HG03520 (cell line): ENCODE data around the gene FXYD1.

Source experiments
- ATAC-seq: cut with Tn5 transposase; IDR thresholded peaks from one replicate; pipeline ENCODE4 v1.9.1; 2021; ENCODE audit warnings: mild to moderate bottlenecking, moderate library complexity; ENCODE audit not compliant: unreplicated experiment

FXYD1 gene

GRCh38 chr19:35160629-35161433, 22.2 kb downstream of the FXYD1 start:
- ATAC-seq, result no peak

DNA sequence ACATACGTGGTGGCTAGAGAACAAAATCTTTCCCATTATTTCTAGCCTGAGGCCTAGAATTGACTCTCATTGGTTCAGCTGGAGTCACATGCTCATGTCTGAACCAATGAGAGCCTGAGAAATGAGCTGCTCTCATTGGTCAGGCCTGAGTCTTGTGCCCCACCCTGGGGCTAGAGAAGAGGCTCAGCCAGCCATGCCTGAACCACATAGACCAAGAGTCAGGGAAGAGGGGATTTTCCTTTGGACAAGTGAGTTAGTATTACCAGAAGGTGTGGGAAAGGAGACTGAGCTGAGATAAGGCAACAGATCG, 22.8 kb downstream of the FXYD1 start:
- no peak for ATAC-seq

DNA sequence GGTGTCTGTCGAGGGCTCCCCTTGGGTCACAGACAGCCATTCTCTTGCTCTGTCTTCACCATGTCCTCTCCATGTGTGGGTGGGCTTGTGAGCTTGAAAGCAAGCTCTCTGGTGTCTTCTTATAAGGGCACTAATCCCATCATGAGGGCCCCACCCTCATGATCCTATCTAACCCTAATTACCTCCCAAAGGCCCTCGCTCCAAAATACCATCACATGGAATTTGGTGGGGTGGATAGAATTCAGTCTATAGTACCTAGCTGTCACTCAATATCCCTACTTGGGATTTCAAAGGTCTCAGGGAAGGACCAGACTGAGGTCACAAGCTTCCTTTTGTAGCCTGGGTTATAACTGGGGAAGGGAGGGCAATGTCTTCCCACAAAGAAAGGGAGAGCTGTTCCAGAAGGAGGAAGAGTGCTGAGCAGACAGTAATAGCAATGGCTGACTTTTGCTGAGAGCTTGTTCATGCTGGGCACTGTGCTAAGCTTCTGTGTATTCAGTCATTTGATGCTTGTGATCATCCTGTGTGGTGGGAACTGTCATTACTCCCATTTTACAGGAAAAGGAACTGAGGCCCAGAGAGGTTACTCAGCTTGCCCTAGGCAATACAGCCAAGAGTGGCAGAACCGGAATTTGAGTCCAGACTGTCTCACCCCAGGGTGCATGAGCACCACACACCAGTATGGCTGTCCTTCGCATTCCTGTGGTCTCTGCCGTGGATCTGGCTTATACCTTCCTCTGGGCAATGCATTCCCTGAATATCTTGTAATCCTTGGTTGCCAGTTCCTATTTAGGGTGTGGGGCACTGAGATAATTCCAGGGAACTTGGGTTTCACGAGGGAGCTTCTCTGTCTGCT, 24.1 kb downstream of the FXYD1 start:
- ATAC-seq, result no peak

- ATAC-seq, result no peak
These were observed 25.8 kb downstream of the FXYD1 start for GRCh38 chr19:35164418-35164817.

DNA sequence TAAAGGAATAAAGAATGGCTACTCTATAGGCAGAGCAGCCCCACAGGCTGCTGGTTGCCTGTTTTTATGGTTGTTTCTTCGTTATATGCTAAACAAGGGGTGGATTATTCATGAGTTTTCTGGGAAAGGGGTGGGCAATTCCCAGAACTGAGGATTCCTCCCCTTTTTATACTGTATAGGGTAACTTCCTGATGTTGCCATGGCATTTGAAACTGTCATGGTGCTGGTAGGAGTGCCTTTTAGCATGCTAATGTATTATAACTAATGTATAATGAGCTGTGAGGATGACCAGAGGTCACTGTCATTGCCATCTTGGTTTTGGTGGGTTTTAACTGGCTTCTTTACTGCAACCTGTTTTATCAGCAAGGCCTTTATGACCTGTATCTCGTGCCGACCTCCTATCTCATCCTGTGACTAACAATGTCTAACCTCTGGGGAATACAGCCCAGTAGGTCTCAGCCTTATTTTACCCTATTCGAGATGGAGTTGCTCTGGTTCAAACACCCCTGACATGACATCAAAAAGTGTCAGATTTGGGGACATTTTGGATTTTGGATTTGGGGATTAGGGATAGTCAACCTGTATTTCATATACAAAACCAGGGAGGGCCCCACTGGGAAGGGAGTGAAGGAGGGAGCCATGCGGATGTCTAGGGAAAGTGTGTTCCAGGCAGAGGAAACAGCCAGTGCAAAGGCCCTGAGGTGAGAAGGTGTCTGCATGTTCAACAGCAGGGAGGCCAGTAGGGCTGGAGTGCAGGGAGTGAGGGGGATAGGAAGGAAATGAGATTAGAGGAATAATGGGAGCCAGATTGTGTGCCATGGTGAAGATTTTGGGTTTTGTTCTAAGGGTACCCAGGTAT, 26.8 kb downstream of the FXYD1 start:
- ATAC-seq, result no peak

DNA sequence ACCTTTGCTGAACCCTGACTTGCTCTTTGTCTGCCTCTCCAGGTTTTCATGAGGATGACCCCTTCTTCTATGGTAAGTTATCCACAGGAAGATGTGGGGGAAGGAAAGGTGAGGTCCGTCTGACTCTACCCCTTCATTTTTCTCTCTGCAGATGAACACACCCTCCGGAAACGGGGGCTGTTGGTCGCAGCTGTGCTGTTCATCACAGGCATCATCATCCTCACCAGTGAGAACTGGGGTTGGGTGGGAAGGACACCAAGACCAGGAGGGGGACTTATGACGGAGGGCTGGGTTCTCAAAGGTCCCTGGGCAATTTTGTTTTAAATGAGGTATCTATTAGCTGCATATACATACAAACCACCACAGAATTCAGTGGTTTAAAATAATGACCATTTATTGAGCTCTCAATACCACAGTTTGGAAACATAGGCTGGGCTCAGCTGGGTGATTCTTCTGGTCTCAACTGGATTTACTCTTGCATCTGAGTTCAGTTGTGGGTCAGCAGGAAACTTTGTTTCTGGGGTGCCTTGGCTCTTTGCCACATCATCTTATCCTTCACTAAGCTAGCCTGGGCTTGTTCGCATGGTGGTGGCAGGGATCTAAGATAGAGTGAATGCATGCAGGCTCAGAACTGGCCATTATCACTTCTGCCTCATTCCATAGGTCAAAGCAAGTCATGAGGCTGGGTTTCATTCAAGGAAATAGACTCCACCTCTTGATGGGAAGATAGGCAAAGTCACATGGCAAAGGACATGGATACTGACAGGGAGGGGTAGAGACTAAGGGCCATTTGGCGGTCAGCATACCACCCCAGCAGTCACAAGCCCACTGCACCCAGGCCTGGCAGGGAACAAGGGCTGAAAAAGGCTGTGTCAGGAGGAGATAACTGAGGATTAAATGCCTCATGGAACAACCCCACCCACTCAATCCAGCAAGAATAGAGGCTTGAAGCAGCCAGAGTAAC, 27.8 kb downstream of the FXYD1 start:
- ATAC-seq, result no peak

GRCh38 chr19:35167251-35168119, 28.9 kb downstream of the FXYD1 start:
- ATAC-seq, result no peak

DNA sequence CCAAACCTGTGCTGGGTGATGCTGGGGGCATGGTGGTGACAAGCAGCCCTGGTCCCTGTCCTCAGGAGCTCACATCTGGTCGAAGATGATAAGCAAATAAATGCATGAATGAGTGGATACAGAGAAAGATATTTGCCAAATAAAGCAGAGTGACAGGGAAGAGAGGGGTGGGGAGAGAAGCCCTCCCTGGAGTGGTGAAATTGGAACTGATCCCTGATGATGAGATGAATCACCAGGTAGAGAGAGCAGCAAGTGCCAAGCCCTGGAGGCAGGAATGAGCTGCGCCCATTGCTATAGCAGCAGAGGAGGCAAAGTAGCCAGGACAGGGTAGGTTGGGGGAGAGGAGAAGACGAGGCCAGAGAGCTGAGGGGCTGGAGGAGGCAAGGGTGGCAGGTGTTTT, 29.6 kb downstream of the FXYD1 start:
- no peak for ATAC-seq

DNA sequence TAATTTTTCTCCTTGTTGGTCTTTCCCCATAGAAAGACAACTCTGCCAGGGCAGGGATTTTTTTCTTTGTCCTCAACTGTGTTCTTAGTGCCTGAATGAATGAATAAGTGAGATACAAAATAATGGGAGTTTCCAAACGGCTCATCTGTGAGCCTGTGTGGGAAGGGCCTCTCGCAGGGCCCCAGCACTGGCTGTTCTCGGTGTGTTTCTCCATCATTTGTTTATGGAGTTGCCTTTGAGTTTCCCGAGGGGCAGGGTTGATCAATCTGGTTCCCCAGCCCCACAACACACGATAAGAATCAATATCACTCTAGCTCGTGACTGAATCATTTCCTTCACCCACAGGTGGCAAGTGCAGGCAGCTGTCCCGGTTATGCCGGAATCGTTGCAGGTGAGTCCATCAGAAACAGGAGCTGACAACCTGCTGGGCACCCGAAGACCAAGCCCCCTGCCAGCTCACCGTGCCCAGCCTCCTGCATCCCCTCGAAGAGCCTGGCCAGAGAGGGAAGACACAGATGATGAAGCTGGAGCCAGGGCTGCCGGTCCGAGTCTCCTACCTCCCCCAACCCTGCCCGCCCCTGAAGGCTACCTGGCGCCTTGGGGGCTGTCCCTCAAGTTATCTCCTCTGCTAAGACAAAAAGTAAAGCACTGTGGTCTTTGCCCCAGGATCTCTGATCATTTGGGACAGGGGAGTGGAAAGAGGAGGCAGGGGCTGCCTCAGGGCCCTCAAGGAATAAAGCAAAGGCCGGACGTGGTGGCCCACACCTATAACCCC, 30.8 kb downstream of the FXYD1 start:
- no peak for ATAC-seq

DNA sequence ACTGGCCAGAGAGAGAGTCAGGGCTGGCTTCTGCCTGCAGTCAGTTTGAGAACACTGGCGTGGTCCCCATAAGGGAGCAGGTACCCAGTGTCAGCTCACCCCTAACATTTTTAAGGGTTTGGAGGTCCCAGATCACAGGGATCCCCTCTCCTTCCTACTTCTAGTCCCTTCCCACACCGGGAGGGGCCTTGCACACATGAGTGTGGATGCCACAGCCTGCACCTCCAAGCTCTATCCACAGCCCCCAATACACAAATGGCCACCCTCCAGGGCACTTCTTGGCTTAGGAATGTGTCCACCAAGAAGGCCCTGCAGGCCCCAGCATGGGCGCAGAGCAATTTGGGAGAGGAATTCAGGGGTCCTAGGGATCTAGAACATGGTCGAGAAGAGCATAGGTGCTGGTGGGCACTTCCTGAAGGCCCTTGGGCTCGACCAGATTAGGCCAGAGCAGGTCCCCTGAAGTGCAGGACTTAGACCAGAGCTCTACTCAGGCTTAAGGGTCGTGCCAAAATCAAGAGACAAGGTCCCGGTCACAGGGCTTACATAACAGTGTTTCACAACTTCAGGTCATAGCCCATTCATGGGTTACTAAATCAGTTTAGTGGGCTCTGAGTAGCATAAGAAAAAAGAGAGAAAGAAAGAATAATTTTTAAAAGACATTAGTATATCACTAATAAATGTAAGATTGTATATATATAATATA, 31.9 kb downstream of the FXYD1 start:
- no peak for ATAC-seq

DNA sequence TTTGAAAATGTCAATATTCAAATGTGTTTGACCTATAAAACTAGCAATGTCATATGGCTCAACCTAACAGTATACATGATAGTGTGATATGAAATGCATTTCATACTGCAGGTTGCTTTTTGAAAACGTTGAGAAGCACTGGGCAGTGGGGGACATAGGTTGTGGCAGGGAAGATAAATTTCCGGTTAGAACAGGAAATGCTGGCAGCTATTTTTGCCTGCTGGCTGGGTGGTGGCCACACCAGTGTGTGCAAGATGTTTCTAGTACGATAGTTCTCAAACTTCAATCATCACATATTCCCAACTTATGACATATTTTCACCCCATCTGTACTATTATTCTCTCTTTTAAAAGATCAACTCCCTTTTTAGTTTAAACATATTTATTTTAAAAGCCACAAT, 33.1 kb downstream of the FXYD1 start:
- ATAC-seq, result no peak

GRCh38 chr19:35174226-35174625, 35.6 kb downstream of the FXYD1 start:
- no peak for ATAC-seq

GRCh38 chr19:35176181-35176570, 37.6 kb downstream of the FXYD1 start:
- ATAC-seq, result no peak

DNA sequence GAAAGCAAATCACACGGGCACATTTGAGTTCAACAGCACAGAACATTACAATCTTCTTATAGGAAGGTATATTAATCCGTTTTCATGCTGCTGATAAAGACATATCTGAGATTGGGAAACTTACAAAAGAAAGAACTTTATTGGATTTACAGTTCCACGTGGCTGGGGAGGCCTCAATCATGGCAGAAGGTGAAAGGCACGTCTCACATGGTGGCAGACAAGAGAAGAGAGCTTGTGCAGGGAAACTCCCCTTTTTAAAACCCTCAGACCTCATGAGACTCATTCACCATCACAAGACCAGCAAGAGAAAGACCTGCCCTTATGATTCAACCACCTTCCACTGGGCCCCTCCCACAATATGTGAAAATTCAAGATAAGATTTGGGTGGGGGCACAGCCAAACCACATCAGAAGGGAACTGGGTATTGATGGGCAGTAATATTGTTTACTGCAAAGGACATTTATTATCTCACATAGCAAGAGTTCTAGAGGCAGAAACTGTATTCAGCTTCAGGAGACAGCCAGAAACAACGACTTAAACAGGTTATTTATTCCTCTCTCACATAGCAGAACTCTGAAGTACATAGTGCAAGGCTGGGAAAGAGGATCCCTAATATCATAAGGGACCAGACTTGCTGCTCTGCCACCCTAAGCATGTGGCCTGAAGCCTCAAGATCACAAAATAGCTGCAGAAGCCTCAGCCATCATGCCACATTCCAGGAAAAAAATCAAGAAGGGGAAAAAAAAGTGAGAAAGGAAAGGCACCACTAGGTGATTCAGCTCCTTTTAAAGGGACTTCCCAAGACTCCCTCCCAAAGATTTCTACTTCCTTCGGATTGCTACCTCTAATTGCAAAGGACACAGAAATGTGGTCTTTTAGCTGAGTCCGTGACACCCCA, 39.0 kb downstream of the FXYD1 start:
- no peak for ATAC-seq

GRCh38 chr19:35178701-35179100, 40.1 kb downstream of the FXYD1 start:
- ATAC-seq, result no peak

DNA sequence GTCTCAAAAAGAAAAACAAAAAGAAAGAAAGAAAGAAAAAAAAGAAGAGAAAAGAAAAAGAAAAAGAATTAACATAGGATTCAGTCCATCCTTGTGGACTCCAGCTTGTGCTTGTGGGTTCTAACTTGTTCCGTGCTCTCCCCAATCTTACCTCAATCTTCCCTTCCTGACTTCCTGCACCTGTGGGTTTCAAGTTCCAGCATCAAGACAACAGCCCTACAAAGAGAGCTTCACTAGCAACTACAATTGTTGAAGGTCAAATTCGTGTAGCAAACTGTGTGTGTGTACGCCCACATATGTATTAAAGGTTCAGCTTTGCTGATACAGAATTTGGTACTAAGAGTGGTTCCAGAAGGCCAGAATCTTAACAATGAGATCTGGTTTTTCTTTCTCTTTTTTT, 41.2 kb downstream of the FXYD1 start:
- ATAC-seq, result no peak

GRCh38 chr19:35181387-35181786, 42.8 kb downstream of the FXYD1 start:
- no peak for ATAC-seq
